ENCODE measurements around the gene RNF41. TPM values are rescaled to one million over a fixed set of nuclear protein-coding genes. Genes with fewer than 3 reads are reported as not detected.

The RNF41 gene
- total and polyA plus RNA-seq, 2 of the 13 experiments (the other 11 are each of a cell fraction or from before 2014, with no cell fraction given) = 27.1 to 39.4 TPM

DNA sequence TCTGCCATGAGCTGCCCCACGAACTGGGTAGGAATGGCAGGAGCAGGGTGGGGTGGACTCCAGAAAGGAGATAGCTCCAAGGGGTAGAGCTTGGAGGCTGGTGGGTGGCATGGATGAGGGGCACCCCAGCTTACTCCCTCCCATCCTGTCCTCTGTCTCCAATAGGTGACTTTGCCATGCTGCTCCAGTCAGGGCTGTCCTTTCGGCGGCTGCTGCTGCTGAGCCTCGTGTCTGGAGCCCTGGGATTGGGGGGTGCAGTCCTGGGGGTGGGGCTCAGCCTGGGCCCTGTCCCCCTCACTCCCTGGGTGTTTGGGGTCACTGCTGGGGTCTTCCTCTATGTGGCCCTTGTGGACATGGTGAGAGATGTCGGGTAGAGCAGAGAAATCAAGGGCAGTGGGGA lies 15.3 kb upstream of the RNF41 start (continued):
- no peak for TF ChIP-seq PRDM15 (CRISPR knock-in tag; IDR thresholded peaks at IDR 0.05)
- no peak for TF ChIP-seq CEBPZ (IDR thresholded peaks at IDR 0.05; ENCODE audit: low read length)
- TF ChIP-seq ZNF263 (CRISPR knock-in tag; IDR thresholded peaks at IDR 0.05) = no peak
- TF ChIP-seq ZNF776 (CRISPR knock-in tag; IDR thresholded peaks at IDR 0.05) = no peak
- no peak for TF ChIP-seq TCF7L2 (IDR thresholded peaks at IDR 0.05; ENCODE audit: low read depth, low read length)
- TF ChIP-seq PAX8 (CRISPR knock-in tag; IDR thresholded peaks at IDR 0.05; ENCODE audit: borderline replicate concordance) = no peak
- TF ChIP-seq TRAFD1 (CRISPR knock-in tag; IDR thresholded peaks at IDR 0.05; ENCODE audit: borderline replicate concordance) = no peak
- peak; percentile 14; the same call in 1 of the 2 replicates for TF ChIP-seq POLR2G (IDR thresholded peaks at IDR 0.05; ENCODE audit: low read depth, low read length)
- TF ChIP-seq AGO2 (optimal IDR thresholded peaks at IDR 0.05; ENCODE audit: low read depth, low read length) = peak; percentile 12
- no peak for TF ChIP-seq ZNF605 (CRISPR knock-in tag; IDR thresholded peaks at IDR 0.05)

Data from HepG2 (cell line).